ENCODE results near the gene UPB1. TPM values are rescaled to one million over a fixed set of nuclear protein-coding genes. Genes with fewer than 3 reads are reported as not detected.

UPB1 gene
- total RNA-seq, 3 donors from 2014 or later: 0.16 to 0.44 (median 0.33) TPM

DNA sequence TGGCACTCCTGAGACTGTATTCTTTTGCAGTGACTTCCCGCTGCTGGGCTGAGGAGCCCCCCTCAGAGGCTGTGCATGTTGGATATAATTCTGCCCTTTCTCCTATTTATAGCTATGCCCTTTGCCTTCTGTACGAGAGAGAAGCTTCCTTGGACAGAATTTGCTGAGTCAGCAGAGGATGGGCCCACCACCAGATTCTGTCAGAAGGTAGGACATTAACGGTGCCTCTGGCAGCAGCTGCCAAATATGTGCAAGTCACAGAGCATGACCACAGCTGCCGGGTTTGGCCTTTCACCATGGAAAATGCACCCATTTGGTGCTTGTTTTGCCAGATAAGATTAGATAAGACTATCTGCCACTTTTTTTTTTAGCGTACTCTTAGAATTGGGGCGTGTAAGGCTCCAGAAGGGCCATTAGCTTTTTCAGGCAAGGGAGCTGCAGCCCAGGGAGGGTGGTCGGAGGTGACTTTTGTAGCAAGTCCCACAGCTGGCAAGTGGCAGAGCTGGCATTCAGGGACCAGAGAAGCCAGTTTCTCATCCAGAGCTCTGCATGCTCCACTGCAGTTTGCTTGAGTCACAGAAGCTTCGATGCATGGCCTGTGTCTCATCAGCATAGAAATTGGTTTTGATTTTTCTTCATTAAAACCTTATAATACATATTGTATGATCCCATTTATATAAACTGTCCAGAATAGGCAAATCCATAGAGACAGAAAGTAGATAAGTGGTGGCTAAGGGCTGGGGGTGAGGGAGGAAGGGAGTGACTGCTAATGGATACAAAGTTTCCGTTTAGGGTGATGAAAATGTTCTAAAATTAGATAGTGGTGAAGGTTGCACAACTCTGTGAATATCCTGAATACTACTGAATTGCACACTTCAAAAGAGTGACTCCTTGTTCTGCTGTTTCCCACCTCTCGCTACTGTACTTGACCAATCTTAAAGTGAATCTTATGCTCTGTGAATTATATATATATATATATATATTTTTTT is 15.8 kb downstream of the UPB1 start:
- intact Hi-C loops (cut with DNase I; ENCODE audit: low total_unique reads): loop anchor here (10.0 kb wide), 1 partner anchor 456 kb away; no protein-coding TSS in a partner anchor
- Histone ChIP-seq H3K36me3 (no peaks in the 10 kb centered on the region), H3K27ac (no peak overlapping the region), H3K4me1 (no peaks in the 10 kb centered on the region), H3K4me3 (no peak overlapping the region), H3K9me3 (no peaks in the 10 kb centered on the region), H3K27me3 (no peaks in the 10 kb centered on the region)
- TF ChIP-seq POLR2A (IDR thresholded peaks at IDR 0.05) (no peak), POLR2AphosphoS5 (IDR thresholded peaks at IDR 0.05) (no peak)
- TF ChIP-seq, protein P1, sequence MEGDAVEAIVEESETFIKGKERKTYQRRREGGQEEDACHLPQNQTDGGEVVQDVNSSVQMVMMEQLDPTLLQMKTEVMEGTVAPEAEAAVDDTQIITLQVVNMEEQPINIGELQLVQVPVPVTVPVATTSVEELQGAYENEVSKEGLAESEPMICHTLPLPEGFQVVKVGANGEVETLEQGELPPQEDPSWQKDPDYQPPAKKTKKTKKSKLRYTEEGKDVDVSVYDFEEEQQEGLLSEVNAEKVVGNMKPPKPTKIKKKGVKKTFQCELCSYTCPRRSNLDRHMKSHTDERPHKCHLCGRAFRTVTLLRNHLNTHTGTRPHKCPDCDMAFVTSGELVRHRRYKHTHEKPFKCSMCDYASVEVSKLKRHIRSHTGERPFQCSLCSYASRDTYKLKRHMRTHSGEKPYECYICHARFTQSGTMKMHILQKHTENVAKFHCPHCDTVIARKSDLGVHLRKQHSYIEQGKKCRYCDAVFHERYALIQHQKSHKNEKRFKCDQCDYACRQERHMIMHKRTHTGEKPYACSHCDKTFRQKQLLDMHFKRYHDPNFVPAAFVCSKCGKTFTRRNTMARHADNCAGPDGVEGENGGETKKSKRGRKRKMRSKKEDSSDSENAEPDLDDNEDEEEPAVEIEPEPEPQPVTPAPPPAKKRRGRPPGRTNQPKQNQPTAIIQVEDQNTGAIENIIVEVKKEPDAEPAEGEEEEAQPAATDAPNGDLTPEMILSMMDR (IDR thresholded peaks at IDR 0.05): no peak
- no peak for DNase-seq (ENCODE audit: low spot score in 2 of 2)

DNA sequence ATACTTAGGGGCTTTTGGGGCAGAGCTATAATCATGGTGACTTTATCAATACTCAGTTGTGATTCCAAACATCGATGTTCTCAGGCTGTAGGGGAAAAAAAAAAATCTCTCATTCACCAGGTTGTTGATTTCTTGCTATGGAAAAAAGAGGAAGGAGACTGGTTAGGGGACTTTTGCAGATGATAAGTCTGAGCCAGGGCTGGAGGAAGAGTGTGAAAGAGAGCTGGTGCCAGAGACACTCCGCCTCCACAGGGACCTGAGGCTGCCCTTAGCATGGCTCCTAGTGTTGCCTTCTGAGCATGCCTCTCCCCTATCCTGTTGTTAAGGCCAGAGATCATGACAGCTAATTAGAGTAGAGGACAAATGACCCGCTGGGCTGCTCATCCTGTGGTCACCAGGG is 16.9 kb downstream of the UPB1 start:
- Histone ChIP-seq H3K27ac (no peak overlapping the region), H3K9me3 (no peaks in the 10 kb centered on the region), H3K4me3 (no peak overlapping the region), H3K36me3 (no peaks in the 10 kb centered on the region), H3K4me1 (no peaks in the 10 kb centered on the region), H3K27me3 (no peaks in the 10 kb centered on the region)
- intact Hi-C loops (cut with DNase I; ENCODE audit: low total_unique reads): loop anchor here (10.0 kb wide), 1 partner anchor 457 kb away; no protein-coding TSS in a partner anchor
- no peak for DNase-seq (ENCODE audit: low spot score in 2 of 2)
- TF ChIP-seq POLR2AphosphoS5 (IDR thresholded peaks at IDR 0.05): no peak

DNA sequence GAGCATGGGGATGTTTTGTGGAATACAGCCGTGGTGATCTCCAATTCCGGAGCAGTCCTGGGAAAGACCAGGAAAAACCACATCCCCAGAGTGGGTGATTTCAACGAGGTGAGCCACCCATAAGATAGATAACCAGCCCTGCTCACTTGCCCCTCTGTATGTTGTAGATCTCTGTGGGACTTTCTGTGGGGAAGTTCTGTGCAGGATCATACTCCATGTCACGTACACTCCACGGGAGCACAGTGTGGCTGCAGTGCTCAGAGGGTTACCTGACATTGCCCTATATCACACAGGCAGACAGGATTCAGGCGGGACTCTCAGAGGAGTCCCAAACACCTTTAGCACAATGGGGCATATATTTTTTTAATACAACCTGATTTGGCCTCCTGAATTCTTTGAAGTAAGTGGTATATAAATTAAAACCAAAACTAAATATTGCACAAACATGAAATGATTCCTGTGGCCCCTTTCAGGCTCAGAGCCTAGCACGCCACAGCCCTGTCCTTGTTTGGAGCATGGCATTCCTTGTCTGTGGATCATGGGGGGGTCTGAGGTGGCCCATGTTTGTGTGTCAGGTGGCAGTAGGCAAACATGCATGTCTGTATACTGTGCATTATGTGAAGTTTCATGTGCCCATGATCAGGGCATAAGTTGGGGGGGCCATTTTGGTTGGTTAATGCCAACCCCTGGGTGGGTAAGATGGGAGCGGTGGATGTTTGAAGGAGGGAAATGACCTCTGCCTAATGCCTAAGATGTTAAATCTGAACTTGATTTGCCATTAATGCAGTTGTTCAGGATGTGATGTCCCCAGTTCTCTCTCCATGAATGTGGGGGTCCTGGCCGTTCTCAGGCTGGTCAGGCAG is 18.5 kb downstream of the UPB1 start:
- intact Hi-C loops (cut with DNase I; ENCODE audit: low total_unique reads): loop anchor here (10.0 kb wide), 1 partner anchor 459 kb away; no protein-coding TSS in a partner anchor

DNA sequence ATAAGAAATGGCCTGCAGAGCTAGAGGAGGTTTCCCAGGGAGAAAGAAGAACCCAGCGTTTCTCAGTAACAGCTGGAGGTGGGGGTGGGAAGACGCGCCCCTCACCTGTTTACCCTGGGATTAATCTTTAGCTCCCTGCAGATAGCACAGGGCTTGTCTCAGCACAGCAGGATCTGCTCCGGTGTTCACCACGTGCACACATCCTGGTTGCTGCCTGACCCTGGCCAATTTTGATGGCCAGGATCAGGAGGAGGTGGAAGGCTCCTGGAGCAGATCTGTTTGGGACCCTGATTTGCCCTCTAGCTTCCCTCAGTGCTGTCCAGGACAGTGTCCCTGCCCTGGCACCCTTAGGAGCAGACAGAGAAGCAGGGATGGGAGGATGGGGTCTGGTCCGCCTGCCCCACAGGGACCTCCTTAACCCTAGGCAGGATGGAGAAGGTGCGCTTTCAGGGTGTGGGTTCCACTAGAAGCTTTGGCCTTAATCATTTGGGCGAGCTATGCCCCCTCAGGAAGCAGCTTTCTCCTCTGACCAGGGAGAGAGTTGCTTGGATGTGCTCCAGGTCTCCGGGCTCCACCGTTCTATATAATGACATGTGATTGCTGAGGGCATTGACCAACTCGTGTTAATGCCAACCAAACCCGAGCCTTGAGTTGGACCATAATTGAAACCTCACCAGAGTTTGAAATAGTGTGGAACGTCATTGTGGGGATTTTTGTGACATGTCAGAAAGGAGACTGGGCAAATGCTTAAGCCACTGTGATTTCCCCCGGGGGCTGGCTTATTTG is 19.3 kb downstream of the UPB1 start:
- Histone ChIP-seq H3K27me3 (no peaks in the 10 kb centered on the region), H3K27ac (no peak overlapping the region), H3K9me3 (no peaks in the 10 kb centered on the region), H3K36me3 (no peaks in the 10 kb centered on the region), H3K4me3 (no peak overlapping the region), H3K4me1 (no peaks in the 10 kb centered on the region)
- no peak for DNase-seq (ENCODE audit: low spot score in 2 of 2)
- intact Hi-C loops (cut with DNase I; ENCODE audit: low total_unique reads): loop anchor here (10.0 kb wide), 1 partner anchor 460 kb away; no protein-coding TSS in a partner anchor
- TF ChIP-seq, protein P1 (IDR thresholded peaks at IDR 0.05): no peak
- no peak for TF ChIP-seq POLR2A (IDR thresholded peaks at IDR 0.05)
- TF ChIP-seq POLR2AphosphoS5 (IDR thresholded peaks at IDR 0.05): no peak

More for the DNA sequence above, 18.5 kb downstream of the UPB1 start:
- Histone ChIP-seq H3K27ac (no peak overlapping the region), H3K36me3 (no peaks in the 10 kb centered on the region), H3K9me3 (no peaks in the 10 kb centered on the region), H3K27me3 (no peaks in the 10 kb centered on the region), H3K4me3 (no peak overlapping the region), H3K4me1 (no peaks in the 10 kb centered on the region)
- DNase-seq (ENCODE audit: low spot score in 2 of 2): no peak
- TF ChIP-seq POLR2AphosphoS5 (IDR thresholded peaks at IDR 0.05) (no peak), POLR2A (IDR thresholded peaks at IDR 0.05) (no peak)
- TF ChIP-seq, protein P1 (IDR thresholded peaks at IDR 0.05): no peak

DNA sequence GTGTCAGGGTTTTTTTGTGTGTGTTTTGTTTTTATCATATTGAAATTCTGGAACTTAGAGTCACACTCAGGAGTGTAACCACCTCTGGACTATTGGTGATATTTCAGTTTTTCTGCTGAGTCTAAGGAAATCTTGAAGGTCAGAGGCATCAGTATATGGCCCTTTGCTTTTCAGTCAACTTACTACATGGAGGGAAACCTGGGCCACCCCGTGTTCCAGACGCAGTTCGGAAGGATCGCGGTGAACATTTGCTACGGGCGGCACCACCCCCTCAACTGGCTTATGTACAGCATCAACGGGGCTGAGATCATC is 19.9 kb downstream of the UPB1 start:
- no peaks in the 10 kb centered on the region for H3K27me3 ChIP-seq
- intact Hi-C loops (cut with DNase I; ENCODE audit: low total_unique reads): loop anchor here (10.0 kb wide), 1 partner anchor 460 kb away; no protein-coding TSS in a partner anchor
- DNase-seq (ENCODE audit: low spot score in 2 of 2): no peak
- no peaks in the 10 kb centered on the region for H3K4me1 ChIP-seq
- no peaks in the 10 kb centered on the region for H3K36me3 ChIP-seq
- TF ChIP-seq, protein P1 (IDR thresholded peaks at IDR 0.05): no peak
- TF ChIP-seq POLR2AphosphoS5 (IDR thresholded peaks at IDR 0.05) (no peak), POLR2A (IDR thresholded peaks at IDR 0.05) (no peak)
- H3K4me3 ChIP-seq: no peak overlapping the region
- no peak overlapping the region for H3K27ac ChIP-seq
- no peaks in the 10 kb centered on the region for H3K9me3 ChIP-seq

Measured in breast epithelium (tissue), 4 donors.